Body of pancreas (tissue), 4 donors: Measurements from ENCODE around the gene CD82. TPM values are rescaled to one million over a fixed set of nuclear protein-coding genes. Genes with fewer than 3 reads are reported as not detected.

Source experiments
- ATAC-seq: fragments of 150-250 bp; one replicate; pipeline ENCODE4 v1.9.1; 2016
- DNase-seq, 4 donors: peaks; one replicate each; pipeline ENCODE4 v3.0.0-alpha.2; 2019
- H3K27ac ChIP-seq, 4 donors: fragments of 200-600 bp; sonication (generic); 1 replicate in 3 of 4; 2 replicates in 1 of 4; pipeline versions ENCODE4 v1.5.1 to v1.6.1; 2016 to 2019; ENCODE audit warnings: mild to moderate bottlenecking in 1 of 4, mixed read lengths in 1 of 4, moderate library complexity in 1 of 4
- H3K27me3 ChIP-seq, 2 donors: fragments of 200-600 bp; sonication (generic); one replicate each; pipeline ENCODE4 v1.6.0; 2016; ENCODE audit warnings: mild to moderate bottlenecking in 1 of 2
- H3K36me3 ChIP-seq, 2 donors: fragments of 200-600 bp; sonication (generic); replicated peaks in 1 of 2; 2 replicates each; pipeline ENCODE4 v1.5.1; 2016; ENCODE audit warnings: low read depth in 2 of 2; ENCODE audit not compliant: insufficient read depth in 1 of 2
- H3K4me1 ChIP-seq: fragments of 200-600 bp; sonication (generic); one replicate; pipeline ENCODE4 v1.6.0; 2016
- H3K4me3 ChIP-seq, 2 donors: fragments of 200-600 bp; sonication (generic); 1 replicate in 1 of 2; 2 replicates in 1 of 2; pipeline ENCODE4 v1.5.1; 2016 to 2019
- H3K9me3 ChIP-seq, 3 donors: fragments of 200-600 bp; sonication (generic); 1 replicate in 2 of 3; 2 replicates in 1 of 3; pipeline ENCODE4 v1.5.1; 2016
- CTCF ChIP-seq, 7 experiments: fragments of 450-650 bp in 4 of 7; fragments of 200-600 bp in 3 of 7; sonication (generic) in 3 of 7; IDR thresholded peaks; one replicate each; pipeline ENCODE4 v1.5.1; 2016 to 2019; ENCODE audit warnings: antibody characterized with exemption in 7 of 7
- POLR2A ChIP-seq, 3 donors: fragments of 450-650 bp; IDR thresholded peaks; one replicate each; pipeline ENCODE4 v1.6.1; 2016; ENCODE audit warnings: antibody characterized with exemption in 3 of 3, mild to moderate bottlenecking in 2 of 3
- WGBS, 2 donors: methylation state at CpG; one replicate each; pipeline ENCODE4 v1.1.5; 2017; 5-methylcytosine and 5-hydroxymethylcytosine counted together
- intact Hi-C: fragments of 100-400 bp; cut with DNase I; formaldehyde crosslinking; loops from one replicate; pipeline ENCODE4 v1.15.1; 2023
- total RNA-seq, 2 donors: library from RNA; depleted of rRNA; stranded (reverse); fragments of >200 nt; gene quantifications; one replicate each; pipeline ENCODE4 v1.1.0, GENCODE V29; 2016

Gene CD82
- total RNA-seq, 2 donors from 2014 or later, result 11.4 to 13.5 TPM

GRCh38 chr11:44596525-44597276, 31.2 kb downstream of the CD82 start:
- H3K4me1 ChIP-seq, result peaks cover 10% of the 10 kb centered on the region
- ATAC-seq (no peak), DNase-seq (no peak)
- intact Hi-C loops, result no loop called here
- no peaks in the 10 kb centered on the region for H3K36me3 ChIP-seq
- H3K4me3 ChIP-seq, result no peak overlapping the region
- TF ChIP-seq POLR2A (IDR thresholded peaks at IDR 0.05) (no peak), CTCF (IDR thresholded peaks at IDR 0.05) (no peak)
- no peaks in the 10 kb centered on the region for H3K9me3 ChIP-seq
- H3K27me3 ChIP-seq, result no peaks in the 10 kb centered on the region
- 76 to 90% methylated on average over 7 to 13 of the region's 13 CpGs for WGBS, 2 donors
- peak overlapping the region in 1 of 4 donors; percentile 4 for H3K27ac ChIP-seq

- Histone ChIP-seq H3K4me1 (peaks cover 10% of the 10 kb centered on the region), H3K27me3 (no peaks in the 10 kb centered on the region), H3K4me3 (no peak overlapping the region), H3K9me3 (no peaks in the 10 kb centered on the region), H3K36me3 (no peaks in the 10 kb centered on the region), H3K27ac (no peak overlapping the region)
- TF ChIP-seq CTCF (IDR thresholded peaks at IDR 0.05) (no peak), POLR2A (IDR thresholded peaks at IDR 0.05) (no peak)
- intact Hi-C loops, result no loop called here
- no peak for DNase-seq
- no peak for ATAC-seq
- 85 to 91% methylated on average over 5 of the region's 5 CpGs for WGBS, 2 donors
Measured at GRCh38 chr11:44597358-44598012, 32.0 kb downstream of the CD82 start.

GRCh38 chr11:44598831-44599230, 33.4 kb downstream of the CD82 start:
- no peak for DNase-seq
- no peak for ATAC-seq
- TF ChIP-seq CTCF (IDR thresholded peaks at IDR 0.05) (no peak), POLR2A (IDR thresholded peaks at IDR 0.05) (no peak)
- Histone ChIP-seq H3K27ac (no peak overlapping the region), H3K36me3 (no peaks in the 10 kb centered on the region), H3K9me3 (no peaks in the 10 kb centered on the region), H3K4me1 (peaks cover 10% of the 10 kb centered on the region), H3K4me3 (no peak overlapping the region), H3K27me3 (no peaks in the 10 kb centered on the region)
- WGBS, 2 donors, result 80 to 88% methylated on average over 1 of the region's 1 CpG
- intact Hi-C loops, result no loop called here

- no peaks in the 10 kb centered on the region for H3K36me3 ChIP-seq
- no peaks in the 10 kb centered on the region for H3K9me3 ChIP-seq
- no peaks in the 10 kb centered on the region for H3K27me3 ChIP-seq
- H3K4me3 ChIP-seq, result no peak overlapping the region
- TF ChIP-seq CTCF (IDR thresholded peaks at IDR 0.05), result no peak
- no peak for TF ChIP-seq POLR2A (IDR thresholded peaks at IDR 0.05)
- ATAC-seq, result no peak
- intact Hi-C loops, result no loop called here
- DNase-seq, result no peak
- WGBS, 2 donors, result 85 to 97% methylated on average over 3 to 7 of the region's 7 CpGs
- H3K27ac ChIP-seq, result no peak overlapping the region
- peaks cover 10% of the 10 kb centered on the region for H3K4me1 ChIP-seq
Measured at GRCh38 chr11:44600261-44600660, 34.8 kb downstream of the CD82 start.
